HG02610 (cell line): ENCODE data around the gene TACC2.

Source experiments
- ATAC-seq: cut with Tn5 transposase; IDR thresholded peaks from one replicate; pipeline ENCODE4 v1.9.1; 2021; ENCODE audit warnings: mild to moderate bottlenecking, moderate library complexity; ENCODE audit not compliant: unreplicated experiment

Gene TACC2

DNA sequence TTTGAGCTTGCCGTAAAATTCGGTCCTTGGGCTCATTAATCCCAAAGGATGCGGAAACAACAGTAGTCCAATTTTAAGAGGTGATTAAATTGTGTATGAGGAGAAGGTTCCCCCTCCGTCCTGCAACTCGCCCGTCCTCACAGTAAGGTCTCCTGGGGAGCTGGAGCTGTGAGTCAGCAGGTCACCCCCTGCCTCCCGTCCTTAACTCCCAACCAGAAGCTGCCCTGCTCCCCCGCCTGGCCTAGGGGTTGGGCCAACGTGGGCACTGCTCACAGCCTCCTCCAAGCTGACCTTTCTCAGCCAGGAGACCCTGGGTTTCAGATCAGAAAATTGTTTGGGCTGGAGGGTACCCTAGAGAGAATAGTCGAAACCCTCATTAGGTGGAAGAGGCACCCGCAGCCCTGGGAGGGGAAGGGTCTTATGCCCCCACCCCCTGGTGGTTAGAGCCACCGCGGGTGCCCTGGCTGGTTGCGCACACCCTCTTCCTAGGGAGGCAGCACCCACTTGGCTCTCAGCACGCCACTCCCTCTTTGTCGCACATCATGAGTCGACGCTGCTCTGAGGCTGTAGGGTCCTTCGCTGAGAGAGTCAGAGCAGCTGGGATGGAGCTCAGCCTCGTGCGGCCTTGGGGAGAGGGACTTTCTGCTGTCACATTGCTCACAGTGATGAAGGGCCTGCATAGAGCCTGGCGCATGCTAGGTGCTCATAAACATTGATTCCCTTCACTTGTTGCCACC is 131.2 kb downstream of the TACC2 start:
- no peak for ATAC-seq

GRCh38 chr10:122121059-122121458 is 132.1 kb downstream of the TACC2 start:
- ATAC-seq: no peak

GRCh38 chr10:122122493-122122892 is 133.5 kb downstream of the TACC2 start:
- ATAC-seq: no peak

DNA sequence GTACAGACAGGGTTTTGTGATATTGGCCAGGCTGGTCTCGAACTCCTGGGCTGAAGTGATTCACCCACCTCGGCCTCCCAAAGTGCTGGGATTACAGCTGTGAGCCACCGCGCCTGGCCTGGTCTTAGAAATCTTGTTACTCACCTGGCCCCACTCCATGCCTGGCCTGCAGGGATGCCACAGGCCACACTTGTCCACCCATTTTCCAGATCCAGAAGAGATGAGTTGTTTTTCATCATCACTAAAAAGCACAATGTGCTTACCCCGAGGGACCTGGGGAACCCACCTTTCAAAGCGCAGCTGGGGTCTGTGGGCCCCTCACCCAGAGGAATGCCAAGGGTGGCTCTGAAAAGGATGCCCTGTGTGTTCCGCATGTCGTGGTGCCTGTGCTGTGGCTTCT is 134.2 kb downstream of the TACC2 start:
- no peak for ATAC-seq

- ATAC-seq: no peak
Measured at GRCh38 chr10:122124342-122124741, 135.4 kb downstream of the TACC2 start.

DNA sequence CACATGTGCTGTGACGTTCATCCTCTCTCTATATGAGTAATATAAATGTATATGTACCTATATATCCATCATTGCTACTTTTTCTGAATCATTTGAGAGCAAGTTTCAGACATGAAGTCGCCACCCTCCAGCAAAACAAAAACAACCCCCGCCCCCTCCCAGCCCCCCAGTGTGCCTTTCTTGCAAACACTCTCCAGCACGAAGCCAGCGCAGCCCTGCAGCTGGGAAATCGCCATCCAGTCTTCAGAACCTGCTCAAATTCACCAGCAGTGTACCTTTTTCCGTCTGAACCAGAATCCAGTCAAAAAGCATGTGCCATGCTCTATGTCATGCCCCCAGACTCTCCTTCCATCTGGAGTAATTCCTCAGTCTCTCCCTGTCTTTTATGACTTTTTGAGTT is 135.8 kb downstream of the TACC2 start:
- ATAC-seq: no peak

DNA sequence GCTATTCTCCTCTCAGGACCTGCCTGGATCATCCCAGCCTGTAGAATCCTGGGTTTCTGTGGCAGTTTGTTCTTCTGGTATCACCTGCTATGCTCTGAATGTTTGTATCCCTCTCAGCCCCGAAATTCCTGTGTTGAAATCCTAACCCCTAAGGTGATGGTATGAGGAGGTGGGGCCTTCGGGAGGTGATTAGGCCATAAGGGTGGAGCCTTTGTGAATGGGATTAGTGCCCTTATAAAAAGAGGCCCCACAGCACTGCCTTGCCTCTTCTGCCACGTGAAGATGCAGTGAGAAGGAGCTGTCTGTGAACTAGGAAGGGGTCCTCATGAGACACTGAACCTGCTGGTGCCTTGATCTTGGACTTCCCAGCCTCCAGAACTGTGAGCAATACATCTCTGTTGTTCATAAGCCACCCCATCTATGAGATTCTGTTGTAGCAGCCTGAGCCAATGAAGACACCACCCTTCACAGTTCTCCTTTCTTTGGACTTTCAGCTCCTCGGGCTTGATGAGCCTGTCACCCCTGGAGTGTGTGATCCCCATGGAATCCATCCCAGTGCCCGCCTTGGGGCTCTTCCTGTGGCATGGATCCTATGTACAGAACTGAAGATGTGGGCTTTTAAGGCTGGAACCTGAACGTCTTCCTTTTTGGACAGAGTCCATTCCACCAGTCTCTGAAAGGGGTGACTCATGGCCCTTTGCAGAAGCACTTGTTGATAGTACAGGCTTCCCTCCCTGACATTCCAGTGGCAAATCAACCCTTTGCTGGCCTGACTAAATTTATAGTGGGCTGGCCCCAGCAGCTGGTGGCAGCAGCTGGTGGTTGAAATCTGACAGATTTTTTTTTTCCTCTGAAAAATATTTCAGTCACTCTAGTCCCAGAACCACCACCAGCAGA is 138.0 kb downstream of the TACC2 start:
- ATAC-seq: no peak

DNA sequence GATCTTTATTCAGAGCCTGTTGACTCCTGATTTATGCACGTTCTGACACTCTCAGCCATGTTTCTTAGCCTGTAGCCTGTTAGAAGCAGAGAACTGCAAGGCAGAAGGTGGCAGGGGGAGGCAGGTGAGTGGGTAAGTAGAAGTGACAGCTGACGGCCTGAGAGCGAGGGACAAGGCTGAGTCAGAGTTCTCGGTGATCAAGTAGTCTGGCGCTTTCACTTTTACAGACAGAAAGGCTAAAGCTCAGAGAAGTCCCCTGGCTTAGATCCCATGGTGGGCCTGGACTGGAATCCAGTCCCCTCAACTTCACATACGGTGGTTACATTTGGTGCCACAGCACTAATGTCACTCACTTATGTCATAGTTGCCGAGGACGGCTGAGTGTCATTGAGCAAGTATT is 139.0 kb downstream of the TACC2 start:
- no peak for ATAC-seq

DNA sequence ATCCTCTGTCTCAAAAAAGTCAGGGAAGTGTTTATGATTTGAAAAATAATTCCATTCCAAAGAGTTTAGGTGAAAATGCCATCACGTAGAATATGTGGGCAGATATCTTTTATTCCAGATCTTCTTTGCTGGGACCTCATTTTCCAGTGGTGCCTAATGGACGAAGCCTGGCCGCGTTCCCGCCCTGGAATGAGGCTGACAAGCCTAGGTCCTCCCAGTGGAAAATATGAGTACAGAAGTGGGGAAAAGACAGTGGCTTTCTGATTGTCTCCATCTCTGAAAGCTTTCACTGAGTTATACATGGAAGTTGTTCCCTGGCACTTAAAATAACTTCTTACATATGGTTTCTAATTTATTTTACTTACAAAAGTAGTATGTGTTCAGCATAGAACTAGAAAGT is 139.4 kb downstream of the TACC2 start:
- ATAC-seq: no peak

DNA sequence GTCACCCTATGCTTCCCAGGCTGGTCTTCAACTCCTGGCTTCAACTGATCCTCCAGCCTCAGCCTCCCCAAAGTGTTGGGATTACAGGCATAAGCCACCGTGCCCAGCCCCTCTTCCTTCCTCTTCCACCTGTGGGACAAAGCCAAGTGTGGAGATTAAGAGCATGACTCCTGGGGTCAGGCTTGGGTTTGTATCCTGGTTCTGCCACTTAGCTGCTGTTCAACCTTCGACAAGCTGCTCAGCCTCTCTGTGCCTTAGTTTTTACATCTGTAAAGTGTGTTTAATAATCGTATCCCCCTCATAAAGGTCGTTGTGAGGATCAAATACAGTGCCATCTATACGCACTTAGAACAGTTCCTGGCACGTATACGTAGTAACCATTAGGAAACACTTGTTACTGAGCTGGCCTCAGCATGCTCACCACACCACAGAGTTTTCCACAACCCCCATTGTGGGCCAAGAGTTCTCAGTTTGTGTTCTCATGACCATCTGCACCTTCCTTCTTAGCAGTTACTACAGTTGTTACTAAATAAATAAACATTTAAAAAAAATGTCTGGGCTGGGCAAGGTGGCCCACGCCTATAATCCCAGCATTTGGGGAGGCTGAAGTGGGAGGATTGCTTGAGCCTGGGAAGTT is 141.6 kb downstream of the TACC2 start:
- ATAC-seq: no peak

DNA sequence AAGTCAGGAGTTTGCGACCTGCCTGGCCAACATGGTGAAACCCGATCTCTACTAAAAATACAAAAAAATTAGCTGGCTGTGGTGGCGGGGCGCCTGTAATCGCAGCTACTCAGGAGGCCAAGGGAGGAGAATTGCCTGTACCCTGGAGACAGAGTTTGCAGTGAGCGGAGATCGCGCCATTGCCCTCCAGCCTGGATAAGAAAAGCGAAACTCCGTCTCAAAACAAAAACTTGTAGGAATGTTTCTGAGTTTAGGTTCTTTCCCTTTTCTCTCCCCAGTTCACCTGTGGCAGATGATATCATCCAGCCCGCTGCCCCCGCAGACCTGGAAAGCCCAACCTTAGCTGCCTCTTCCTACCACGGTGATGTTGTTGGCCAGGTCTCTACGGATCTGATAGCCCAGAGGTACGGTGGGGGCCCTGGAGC is 143.4 kb downstream of the TACC2 start:
- no peak for ATAC-seq

DNA sequence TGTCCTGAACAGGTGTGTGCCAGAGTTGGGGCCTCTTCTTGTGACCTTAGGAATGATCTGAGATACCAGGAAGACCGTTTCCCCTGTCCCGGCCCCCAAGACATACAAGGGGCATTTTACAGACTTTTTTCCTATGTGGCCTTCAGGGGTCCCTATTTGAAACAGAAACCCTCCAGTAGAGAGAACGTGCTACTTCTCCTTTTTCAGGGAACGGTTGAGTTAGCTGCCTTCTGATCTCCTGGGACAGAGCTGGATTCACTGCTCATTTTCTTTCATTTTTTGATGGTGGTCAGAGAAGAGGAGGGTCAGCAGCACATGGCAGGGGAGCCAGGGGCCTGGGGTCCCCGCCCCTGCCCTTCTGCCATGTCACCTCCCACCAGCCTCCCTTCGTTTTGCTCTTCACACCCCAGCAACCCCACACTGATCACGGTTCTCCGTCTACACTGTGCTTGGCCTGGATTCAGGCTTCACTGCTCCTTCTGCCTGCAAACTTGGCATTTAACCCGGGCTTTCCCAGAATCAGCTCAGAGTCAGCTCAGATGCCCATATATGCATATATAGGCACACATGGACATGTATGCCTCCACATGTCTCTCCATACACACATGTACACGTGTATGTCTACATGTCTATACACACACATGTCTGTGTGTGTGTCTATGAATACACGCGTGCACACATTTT is 144.1 kb downstream of the TACC2 start:
- no peak for ATAC-seq

DNA sequence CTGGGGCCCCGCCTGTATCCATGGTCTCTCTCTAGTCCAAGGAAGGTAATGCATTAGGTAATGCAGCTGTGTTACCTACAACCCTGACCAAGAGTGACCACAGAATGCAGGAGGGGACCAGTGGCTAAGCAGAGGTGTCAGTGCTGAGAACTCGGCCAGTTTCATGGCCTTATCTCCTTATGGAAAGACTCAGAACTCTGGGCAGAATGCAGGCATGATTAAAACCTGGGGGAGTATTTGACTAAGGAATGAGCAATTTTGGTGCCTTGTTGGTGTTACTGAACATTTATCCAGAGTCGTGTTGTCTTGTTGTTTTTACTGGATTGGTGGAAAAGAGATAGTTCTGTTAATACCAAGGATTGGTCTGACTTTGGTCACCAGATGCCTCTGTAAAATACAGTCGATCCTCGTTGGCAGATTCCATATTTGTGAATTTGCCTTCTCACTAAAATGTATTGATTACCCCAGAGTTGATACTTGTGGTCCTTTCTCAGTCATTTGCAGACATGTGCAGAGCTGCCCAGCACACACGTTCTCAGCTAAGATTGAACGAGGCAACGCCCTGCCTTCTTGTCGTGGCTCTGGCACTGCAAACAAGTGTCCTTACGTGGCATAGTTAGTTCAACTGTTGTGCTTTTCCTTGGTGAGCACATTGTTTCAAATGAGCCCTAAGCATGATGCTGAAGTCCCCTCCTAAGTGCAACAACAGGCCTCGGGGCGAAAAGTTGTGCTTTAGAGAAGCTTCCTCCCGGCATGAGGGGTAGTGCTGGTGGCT is 146.5 kb downstream of the TACC2 start:
- no peak for ATAC-seq

DNA sequence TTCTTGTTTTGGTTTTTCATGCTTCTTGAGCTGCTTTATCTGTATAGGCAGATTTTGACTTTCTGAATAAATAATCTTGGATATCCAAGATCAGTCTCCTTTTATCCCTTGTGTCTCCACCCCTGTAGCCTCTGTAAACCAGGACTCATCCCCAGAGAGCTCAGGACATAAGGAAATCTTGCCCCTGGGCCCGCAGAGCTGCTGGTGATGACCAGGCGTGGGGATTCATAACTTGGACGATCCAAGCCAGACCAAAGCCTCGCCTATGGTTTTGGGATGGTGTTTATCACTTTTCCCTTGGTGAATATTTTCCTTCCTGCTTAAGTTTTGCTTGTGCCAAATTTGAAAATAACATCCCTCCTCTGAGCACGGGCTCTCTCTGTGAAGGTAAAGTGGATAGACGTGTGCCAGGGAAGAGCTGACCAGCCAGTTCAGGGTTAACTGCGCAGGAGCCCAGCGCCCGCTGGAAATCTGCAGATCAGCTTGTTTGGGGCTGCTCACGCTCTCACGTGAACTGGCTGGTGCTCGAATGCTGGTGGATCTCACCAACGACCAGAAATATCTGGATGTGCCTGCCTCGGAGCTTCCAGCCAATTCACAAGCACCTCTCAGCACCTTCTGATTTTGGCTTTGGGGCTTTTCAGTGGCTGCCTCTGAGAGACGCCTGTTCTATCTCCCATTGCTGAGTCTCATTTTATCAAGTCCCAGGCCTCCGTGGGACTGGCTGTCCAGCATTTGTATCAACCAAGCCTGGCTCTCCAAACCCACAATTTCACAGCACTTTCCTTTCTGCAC is 150.1 kb downstream of the TACC2 start:
- no peak for ATAC-seq

DNA sequence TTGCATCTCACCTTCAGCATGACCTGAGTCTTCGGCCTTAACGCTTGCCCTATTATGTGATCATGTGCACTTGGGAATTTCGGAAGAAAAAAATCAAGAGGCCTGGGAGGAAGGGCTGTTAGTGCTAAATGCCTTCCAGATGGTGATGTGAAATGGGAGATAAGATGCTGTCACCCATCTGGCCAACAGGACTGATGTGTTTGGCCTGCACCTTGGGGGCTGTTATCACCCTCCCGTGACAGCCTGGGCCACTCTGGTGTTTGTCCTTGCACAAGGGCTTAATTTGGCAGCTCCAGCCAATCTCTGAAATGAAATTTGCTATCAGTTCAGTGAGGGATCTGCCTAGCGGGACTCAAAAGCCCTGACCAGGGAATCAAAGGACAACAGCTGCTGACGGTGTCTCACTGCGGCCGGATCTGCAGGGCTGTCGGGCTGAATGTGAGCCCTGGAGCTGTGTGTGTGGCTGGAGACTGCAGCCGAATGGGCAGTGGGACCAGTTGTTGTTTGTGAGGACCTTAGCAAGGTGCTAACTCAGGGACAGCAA is 150.7 kb downstream of the TACC2 start:
- no peak for ATAC-seq

DNA sequence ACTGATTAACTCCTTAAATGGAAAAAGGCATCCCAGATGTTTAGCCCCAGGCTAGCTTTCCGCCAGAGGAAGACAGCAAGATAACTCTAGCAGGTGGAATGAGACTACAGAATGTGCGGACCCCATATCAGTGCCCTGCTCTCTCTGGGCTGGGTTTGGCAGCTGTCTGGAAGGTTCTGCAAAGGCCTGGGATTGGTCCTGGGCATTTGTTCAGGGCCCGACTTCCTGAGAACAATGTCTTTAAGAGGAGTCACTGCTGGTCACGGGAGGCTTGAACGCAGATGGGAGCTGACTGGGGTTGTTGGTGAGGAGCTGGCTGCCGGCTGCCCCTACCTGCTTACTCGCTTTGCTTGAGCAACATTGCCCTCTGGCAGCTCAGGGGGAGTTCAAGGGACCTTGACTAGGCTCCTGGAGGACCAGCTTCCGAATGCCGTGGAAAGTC is 151.5 kb downstream of the TACC2 start:
- ATAC-seq: no peak

- no peak for ATAC-seq
Measured at GRCh38 chr10:122140941-122141623, 152.1 kb downstream of the TACC2 start.

- no peak for ATAC-seq
Measured at GRCh38 chr10:122141821-122142640, 153.1 kb downstream of the TACC2 start.
